HG02943 (cell line): Measurements from ENCODE around the gene THAP7.

Source experiments
- ATAC-seq: cut with Tn5 transposase; IDR thresholded peaks from one replicate; pipeline ENCODE4 v1.9.1; 2021; ENCODE audit warnings: mild to moderate bottlenecking, low read depth, moderate library complexity; ENCODE audit not compliant: unreplicated experiment

The THAP7 gene

GRCh38 chr22:20994128-20994901 lies 7.6 kb downstream of the THAP7 start:
- no peak for ATAC-seq

GRCh38 chr22:20993304-20994127 lies 8.4 kb downstream of the THAP7 start:
- ATAC-seq: no peak

- ATAC-seq: no peak
Measured at GRCh38 chr22:20992456-20993303, 9.2 kb downstream of the THAP7 start.

- no peak for ATAC-seq
Measured at GRCh38 chr22:20992056-20992442, 9.9 kb downstream of the THAP7 start.

- no peak for ATAC-seq
Measured at GRCh38 chr22:20991252-20992055, 10.5 kb downstream of the THAP7 start.

- ATAC-seq: no peak
Measured at GRCh38 chr22:20990184-20991180, 11.4 kb downstream of the THAP7 start.

- no peak for ATAC-seq
Measured at GRCh38 chr22:20989323-20990138, 12.4 kb downstream of the THAP7 start.

- ATAC-seq: no peak
Measured at GRCh38 chr22:20988573-20989322, 13.2 kb downstream of the THAP7 start.

GRCh38 chr22:20987375-20987774 lies 14.5 kb downstream of the THAP7 start:
- no peak for ATAC-seq

GRCh38 chr22:20986365-20986764 lies 15.6 kb downstream of the THAP7 start:
- ATAC-seq: no peak

- ATAC-seq: no peak
Measured at GRCh38 chr22:20985720-20986119, 16.2 kb downstream of the THAP7 start.

GRCh38 chr22:20983081-20983771 lies 18.7 kb downstream of the THAP7 start:
- ATAC-seq: no peak

GRCh38 chr22:20982563-20982882 lies 19.4 kb downstream of the THAP7 start:
- ATAC-seq: no peak

GRCh38 chr22:20981787-20982562 lies 19.9 kb downstream of the THAP7 start, which contains the start of gene LZTR1:
LZTR1 (plus strand) TSS chr22:20982297; CDS start chr22:20982372, 75 bp downstream.
- ATAC-seq: peak; percentile 67

GRCh38 chr22:20980938-20981722 lies 20.8 kb downstream of the THAP7 start:
- ATAC-seq: no peak
